Hypothalamus (tissue), 51 donors: ENCODE measurements around the gene CD1C.
"Not testable (repeated sequence)": the region's sequence is repeated elsewhere in the genome, so short reads cannot be mapped to it uniquely, and the experiment has no call there.

Experiments used
- DNase-seq, 51 donors: peaks; one replicate each; lab custom pipeline; 2025; lab: John Stamatoyannopoulos, UW

Gene CD1C

DNA sequence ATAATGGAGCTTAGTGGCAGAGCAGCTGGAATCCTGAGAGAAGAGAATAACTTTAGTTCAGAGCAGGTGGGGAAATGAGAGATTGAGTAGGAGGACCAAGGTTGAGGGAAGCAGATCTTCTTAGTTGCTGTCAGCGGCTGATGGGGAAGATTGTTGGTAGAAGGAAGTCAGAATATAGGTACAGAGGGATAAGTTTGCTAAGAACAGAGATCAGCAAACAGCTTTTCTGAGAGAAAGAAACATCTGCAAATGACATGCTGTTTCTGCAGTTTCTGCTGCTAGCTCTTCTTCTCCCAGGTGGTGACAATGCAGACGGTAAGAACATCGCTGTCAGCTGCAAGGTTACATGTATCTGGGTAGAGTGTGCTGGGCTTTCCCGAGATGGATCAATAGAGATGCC lies at the start of gene CD1C:
Gene CD1C, plus strand, starts transcription at position 113 of the 400 bp plus-strand sequence. Its CDS starts 142 bp downstream, at position 255.
- DNase-seq, result no peak

- no peak for DNase-seq
Measured at GRCh38 chr1:158246650-158247049, 43.1 kb upstream of the CD1C start.

DNA sequence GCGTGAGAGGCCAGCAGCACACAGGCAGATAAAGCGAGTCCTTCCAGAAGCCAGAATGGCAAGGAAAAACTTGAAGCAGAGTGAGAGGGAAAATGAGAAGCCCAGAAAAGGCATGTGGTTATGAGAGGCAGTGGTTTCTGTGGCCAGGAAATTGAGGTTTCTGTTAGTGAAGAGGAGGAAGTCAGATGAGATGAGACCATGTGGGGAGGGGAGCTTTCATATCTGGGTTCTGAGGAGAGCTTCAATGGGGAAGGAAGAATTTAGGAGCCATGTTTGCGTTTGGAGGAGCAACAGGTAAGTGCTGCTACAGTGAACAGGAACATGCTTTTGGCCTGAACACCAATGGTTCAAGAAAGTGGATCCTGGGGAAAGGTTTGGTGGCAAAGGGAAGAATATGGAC lies 41.6 kb upstream of the CD1C start:
- DNase-seq, result peak in 5 of 51 donors; percentile 3 to 18 (median 6)

- peak in 1 of 51 donors; percentile 4 for DNase-seq
Measured at GRCh38 chr1:158248771-158249170, 41.0 kb upstream of the CD1C start.

- no peak for DNase-seq
Measured at GRCh38 chr1:158249646-158250045, 40.1 kb upstream of the CD1C start.

GRCh38 chr1:158251163-158251562 lies 38.6 kb upstream of the CD1C start:
- DNase-seq, result no peak

- no peak for DNase-seq
Measured at GRCh38 chr1:158255656-158256055, 34.1 kb upstream of the CD1C start.

- not testable (repeated sequence) for DNase-seq
Measured at GRCh38 chr1:158256747-158257146, 33.0 kb upstream of the CD1C start.

DNA sequence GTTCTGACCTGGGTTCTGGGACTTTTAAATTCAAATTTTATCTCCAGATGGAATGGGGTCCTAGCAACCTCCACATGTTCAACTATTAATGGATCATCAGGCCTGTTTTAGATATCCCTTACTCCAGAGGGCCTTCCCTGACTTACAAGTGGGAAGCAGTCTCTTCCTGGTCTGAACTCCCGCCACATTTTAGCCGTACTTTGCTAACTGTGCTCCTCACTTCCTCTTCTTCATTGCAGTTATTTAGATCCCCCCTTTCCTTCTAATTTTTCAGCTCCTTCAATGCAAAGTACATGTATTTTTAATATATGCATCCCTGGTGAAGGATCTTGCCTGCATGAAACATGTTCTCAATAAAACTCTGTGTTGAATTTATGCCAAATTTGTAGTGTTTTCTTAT lies 31.8 kb upstream of the CD1C start:
- no peak for DNase-seq

DNA sequence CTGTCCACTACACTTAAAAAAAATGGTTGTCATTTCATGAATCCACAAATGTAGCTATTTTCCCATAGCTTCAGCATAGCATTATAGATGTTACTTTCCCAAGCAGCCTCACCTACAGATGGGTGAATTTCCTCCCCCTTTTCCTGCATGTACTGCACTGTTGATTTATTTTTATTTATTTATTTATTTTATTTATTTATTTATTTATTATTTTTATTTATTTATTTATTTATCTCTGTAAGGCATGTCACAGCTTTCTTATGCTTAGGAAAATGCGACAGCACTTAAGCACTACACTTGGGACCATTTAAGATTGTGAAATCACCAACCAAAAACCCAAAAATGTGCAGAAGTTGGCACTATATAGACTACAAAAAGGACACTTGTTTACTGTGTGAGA lies 30.6 kb upstream of the CD1C start:
- DNase-seq, result no peak

DNA sequence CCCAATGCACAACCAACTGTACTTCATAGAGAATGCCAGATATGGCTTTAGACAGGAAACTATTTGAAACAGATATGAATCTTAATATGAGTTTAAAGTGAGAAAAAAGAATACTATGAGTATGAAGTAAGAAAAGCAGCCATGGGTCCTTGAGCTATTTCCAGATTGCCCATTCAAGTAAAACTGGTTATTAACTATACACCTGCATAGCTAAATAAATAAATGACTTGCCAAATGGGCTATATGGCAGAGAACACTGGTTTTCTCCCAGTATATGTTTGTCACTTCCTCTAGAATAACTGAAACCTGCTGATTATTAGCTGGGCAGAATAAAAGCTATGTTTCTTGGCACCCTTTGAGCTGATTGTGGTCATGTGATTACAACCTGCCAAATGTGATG lies 17.0 kb upstream of the CD1C start:
- DNase-seq, result no peak

GRCh38 chr1:158274797-158275196 lies 14.9 kb upstream of the CD1C start:
- DNase-seq, result no peak

DNA sequence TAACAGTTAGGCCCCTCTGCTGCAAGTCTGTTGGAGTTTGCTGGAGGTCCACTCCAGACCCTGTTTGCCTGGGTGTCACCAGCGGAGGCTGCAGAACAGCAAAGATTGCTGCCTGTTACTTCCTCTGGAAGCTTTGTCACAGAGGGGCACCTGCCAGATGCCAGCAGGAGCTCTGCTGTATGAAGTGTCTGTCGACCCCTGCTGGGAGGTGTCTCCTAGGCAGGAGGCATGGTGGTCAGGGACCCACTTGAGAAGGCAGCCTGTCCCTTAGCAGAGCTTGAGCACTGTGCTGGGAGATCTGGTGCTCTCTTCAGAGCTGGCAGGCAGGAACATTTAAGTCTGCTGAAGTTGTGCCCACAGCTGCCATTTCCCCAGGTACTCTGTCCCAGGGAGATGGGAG lies 7.3 kb upstream of the CD1C start:
- not testable (repeated sequence) for DNase-seq

GRCh38 chr1:158283965-158284364 lies 5.8 kb upstream of the CD1C start:
- no peak for DNase-seq

DNA sequence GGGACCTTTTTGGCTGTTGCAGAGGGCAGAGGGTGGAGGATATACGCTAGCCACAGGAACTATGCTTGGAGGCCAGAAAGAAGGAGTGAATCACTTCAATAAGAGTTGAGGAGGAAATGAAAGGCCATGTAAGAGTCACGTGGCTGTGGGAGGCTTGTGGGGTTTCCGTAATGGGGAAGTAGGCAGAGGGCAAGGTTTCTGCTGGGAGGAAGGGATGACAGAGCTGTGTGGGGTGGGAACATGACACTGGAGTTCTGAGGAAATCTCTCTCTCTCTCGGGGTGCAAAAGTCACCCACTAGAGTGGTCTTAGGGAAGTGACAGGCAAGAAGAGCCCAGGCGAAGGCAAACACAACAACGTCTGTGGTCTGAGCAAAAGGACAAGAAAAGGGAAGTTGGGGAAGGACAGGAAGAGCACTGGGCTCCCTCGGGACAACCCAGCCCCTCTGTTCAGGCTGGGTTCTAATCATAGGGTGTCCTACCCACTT lies 3.9 kb upstream of the CD1C start:
- DNase-seq, result peak in 25 of 51 donors; percentile 0 to 42 (median 13)

DNA sequence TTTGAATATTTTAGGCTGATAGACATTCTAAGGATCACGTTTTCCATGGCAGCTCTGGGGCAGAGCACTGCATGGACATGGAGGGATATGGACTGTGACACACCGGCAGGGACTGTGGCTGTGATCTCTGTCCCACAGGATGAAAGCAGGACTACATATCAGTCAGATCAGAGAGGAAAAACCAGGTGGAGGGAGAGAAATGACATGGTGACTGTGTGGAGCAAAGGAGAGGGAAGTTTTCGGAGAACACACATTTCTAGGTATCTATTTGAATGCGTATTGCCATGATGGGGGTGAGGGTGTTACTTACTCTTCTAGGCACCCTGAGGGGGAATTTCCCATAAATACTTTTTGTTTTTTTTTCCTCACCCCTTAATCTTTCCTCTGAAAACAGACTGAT lies 3.2 kb upstream of the CD1C start:
- no peak for DNase-seq

GRCh38 chr1:158286941-158287346 lies 2.8 kb upstream of the CD1C start:
- no peak for DNase-seq

DNA sequence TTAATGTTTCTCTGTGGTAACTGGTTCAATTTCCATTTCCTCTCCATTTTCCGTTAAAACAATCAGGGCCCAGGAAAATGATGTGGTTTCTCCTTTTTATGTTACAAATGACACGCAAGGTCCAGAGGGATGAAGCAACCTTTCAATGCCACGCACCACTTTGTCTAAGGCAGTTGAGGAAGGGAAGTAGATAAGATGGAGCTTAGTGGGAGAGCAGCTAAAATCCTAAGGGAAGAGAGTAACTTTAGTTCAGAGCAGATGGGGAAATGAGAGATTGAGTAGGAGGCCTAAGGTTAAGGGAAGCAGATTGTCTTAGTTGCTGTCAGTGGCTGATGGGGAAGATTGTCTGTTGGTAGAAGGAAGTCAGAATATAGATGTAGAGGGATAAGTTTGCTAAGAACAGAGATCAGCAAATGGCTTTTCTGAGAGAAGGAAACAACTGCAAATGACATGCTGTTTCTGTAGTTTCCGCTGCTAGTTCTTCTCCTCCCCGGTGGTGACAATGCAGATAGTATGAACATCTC lies 660 bp downstream of the CD1C start:
- DNase-seq, result no peak

- no peak for DNase-seq
Measured at GRCh38 chr1:158295791-158296190, 6.1 kb downstream of the CD1C start.

DNA sequence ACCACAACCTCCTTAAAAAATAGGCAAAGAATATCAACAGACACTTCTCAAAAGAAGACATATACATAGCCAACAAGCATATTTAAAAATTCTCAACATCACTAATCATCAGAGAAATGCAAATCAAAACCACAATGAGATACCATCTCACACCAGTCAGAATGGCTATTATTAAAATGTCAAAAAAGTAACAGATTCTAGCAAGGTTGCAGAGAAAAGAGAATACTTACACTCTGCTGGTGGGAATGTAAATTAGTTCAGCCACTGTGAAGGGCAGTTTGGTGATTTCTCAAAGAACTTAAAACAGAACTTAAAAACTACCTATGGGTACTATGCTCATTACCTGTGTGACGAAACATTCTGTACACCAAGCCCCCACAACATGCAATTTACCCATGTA lies 20.9 kb downstream of the CD1C start:
- DNase-seq, result no peak

- DNase-seq, result no peak
Measured at GRCh38 chr1:158311066-158311465, 21.3 kb downstream of the CD1C start.

DNA sequence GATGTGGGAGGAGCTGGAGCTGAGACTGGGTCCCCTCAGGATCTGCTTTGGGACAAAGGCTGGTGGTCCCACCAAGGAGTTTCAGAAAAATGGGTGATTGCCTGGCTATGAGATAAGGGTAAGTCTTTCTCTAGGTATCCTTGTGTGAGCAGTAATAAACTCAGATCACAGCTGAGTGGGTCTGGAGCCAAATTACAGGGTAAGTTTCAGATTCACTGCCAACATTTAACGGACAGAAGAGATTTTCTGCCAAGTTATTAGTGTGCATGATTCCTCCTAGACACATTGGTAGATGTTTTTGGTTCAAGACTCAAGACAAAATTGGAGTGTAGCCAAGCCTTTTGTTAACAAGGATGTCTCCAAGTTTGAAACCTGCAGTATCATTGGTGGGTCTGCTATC lies 34.1 kb downstream of the CD1C start:
- no peak for DNase-seq

GRCh38 chr1:158324395-158324794 lies 34.7 kb downstream of the CD1C start:
- no peak for DNase-seq
